ENCODE results near the gene HOATZ.

Gene HOATZ

GRCh38 chr11:111524056-111524455, 9.5 kb downstream of the HOATZ start:
- TF ChIP-seq SUZ12 (IDR thresholded peaks at IDR 0.05) (no peak), BHLHE40 (IDR thresholded peaks at IDR 0.05; ENCODE audit: borderline replicate concordance) (no peak), FOXA1 (IDR thresholded peaks at IDR 0.05) (no peak), ARNT (IDR thresholded peaks at IDR 0.05) (no peak), L3MBTL2 (conservative IDR thresholded peaks at IDR 0.05) (no peak), ZNF384 (IDR thresholded peaks at IDR 0.05) (no peak), CTBP1 (IDR thresholded peaks at IDR 0.05; ENCODE audit: borderline replicate concordance) (no peak)
- CTCF ChIA-PET = no interaction called here

DNA sequence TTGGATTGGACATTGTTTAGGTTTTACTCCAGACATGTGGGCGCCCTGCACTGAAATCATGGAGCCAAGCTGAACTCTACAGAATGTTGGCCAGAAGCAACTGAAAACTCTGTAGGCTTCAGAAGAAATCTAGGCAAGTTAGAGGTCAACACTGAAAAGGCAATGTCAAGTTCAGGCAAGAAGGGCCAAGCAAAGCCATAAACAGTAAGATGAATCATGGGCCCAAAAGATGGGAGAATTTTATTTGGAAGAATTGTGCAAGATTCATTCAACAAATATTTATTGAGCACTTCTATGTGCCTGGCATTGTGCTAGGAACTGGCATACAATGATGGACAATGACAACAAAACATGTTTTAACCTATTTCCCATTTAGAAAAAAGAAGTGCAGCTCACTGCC, 10.9 kb downstream of the HOATZ start:
- TF ChIP-seq SP1 (IDR thresholded peaks at IDR 0.05) (no peak), ARNT (IDR thresholded peaks at IDR 0.05) (no peak), SUZ12 (IDR thresholded peaks at IDR 0.05) (no peak), LEF1 (IDR thresholded peaks at IDR 0.05; ENCODE audit: borderline replicate concordance) (no peak), HDGF (IDR thresholded peaks at IDR 0.05; ENCODE audit: borderline replicate concordance) (no peak)
- CTCF ChIA-PET = no interaction called here
- POLR2A ChIA-PET = no interaction called here
- DNase-seq (ENCODE audit: extremely low spot score) = no peak

More at GRCh38 chr11:111524056-111524455, 9.5 kb downstream of the HOATZ start:
- no peak for DNase-seq (ENCODE audit: extremely low spot score)
- POLR2A ChIA-PET = no interaction called here

- ChIA-PET POLR2A (no interaction called here), CTCF (no interaction called here)
- TF ChIP-seq FOXA1 (IDR thresholded peaks at IDR 0.05) = no peak
- TF ChIP-seq BHLHE40 (IDR thresholded peaks at IDR 0.05; ENCODE audit: borderline replicate concordance) = no peak
- TF ChIP-seq FOXK2 (IDR thresholded peaks at IDR 0.05) = no peak
- no peak for TF ChIP-seq ARNT (IDR thresholded peaks at IDR 0.05)
- no peak for TF ChIP-seq L3MBTL2 (conservative IDR thresholded peaks at IDR 0.05)
- TF ChIP-seq SUZ12 (IDR thresholded peaks at IDR 0.05) = no peak
- no peak for TF ChIP-seq SP1 (IDR thresholded peaks at IDR 0.05)
- TF ChIP-seq HDGF (IDR thresholded peaks at IDR 0.05; ENCODE audit: borderline replicate concordance) = no peak
- TF ChIP-seq ZNF384 (IDR thresholded peaks at IDR 0.05) = no peak
- TF ChIP-seq TARDBP (IDR thresholded peaks at IDR 0.05) = no peak
- TF ChIP-seq LEF1 (IDR thresholded peaks at IDR 0.05; ENCODE audit: borderline replicate concordance) = no peak
- no peak for TF ChIP-seq CTBP1 (IDR thresholded peaks at IDR 0.05; ENCODE audit: borderline replicate concordance)
- no peak for DNase-seq (ENCODE audit: extremely low spot score)
Measured at GRCh38 chr11:111526501-111526900, 11.9 kb downstream of the HOATZ start.

DNA sequence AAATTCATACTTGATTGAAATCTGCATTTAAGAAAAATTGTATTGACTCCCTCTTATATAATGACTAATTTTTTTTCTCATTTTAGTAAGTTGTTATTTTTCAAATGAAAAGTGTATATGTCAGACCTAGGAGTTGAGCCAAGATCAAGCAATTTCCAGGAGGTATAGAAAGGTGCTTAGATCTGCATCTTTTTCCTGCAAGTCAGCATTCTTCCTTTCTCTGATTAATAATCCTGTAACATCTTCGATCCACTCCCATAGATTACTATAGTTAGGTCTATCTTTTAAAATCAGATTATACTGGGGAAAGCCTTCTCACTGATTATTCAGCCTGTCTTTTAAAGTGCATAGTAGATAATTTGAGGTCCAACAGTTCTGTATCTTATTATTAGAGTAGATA, 12.7 kb downstream of the HOATZ start:
- DNase-seq (ENCODE audit: extremely low spot score) = no peak
- TF ChIP-seq CTBP1 (IDR thresholded peaks at IDR 0.05; ENCODE audit: borderline replicate concordance) (no peak), LEF1 (IDR thresholded peaks at IDR 0.05; ENCODE audit: borderline replicate concordance) (no peak), SP1 (IDR thresholded peaks at IDR 0.05) (no peak), FOXA1 (IDR thresholded peaks at IDR 0.05) (no peak), HDGF (IDR thresholded peaks at IDR 0.05; ENCODE audit: borderline replicate concordance) (no peak), L3MBTL2 (conservative IDR thresholded peaks at IDR 0.05) (no peak), NFRKB (IDR thresholded peaks at IDR 0.05) (no peak), BHLHE40 (IDR thresholded peaks at IDR 0.05; ENCODE audit: borderline replicate concordance) (no peak), ARNT (IDR thresholded peaks at IDR 0.05) (no peak), SUZ12 (IDR thresholded peaks at IDR 0.05) (no peak), ZNF384 (IDR thresholded peaks at IDR 0.05) (no peak), FOXK2 (IDR thresholded peaks at IDR 0.05) (no peak), ELF4 (IDR thresholded peaks at IDR 0.05) (no peak), TARDBP (IDR thresholded peaks at IDR 0.05) (no peak), PKNOX1 (IDR thresholded peaks at IDR 0.05) (no peak), FOXM1 (IDR thresholded peaks at IDR 0.05; ENCODE audit: borderline replicate concordance) (no peak)
- ChIA-PET CTCF (no interaction called here), POLR2A (no interaction called here)

- no peak for DNase-seq (ENCODE audit: extremely low spot score)
Measured at GRCh38 chr11:111528557-111528956, 14.0 kb downstream of the HOATZ start.

DNA sequence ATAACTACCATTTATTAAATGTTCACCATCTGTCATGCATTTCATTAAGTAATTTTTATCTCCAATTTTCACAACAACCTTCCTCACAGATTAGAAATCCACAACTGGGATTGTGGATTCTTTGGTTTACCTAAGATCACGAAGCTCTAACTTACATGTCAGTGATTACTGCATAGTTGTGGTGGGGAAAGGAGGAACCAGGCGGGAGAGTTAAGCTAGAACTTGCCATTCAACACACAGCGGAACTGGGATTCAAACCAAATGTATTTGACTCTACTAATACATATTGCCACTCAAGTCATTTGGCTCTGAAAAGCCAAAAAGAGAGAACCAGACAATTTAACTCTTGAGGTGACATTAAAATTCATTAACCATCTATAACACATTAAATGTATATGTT, 15.5 kb downstream of the HOATZ start:
- ChIA-PET CTCF (no interaction called here), POLR2A (no interaction called here)
- TF ChIP-seq FOXK2 (IDR thresholded peaks at IDR 0.05) = no peak
- TF ChIP-seq FOXA1 (IDR thresholded peaks at IDR 0.05) = no peak
- no peak for TF ChIP-seq ZNF384 (IDR thresholded peaks at IDR 0.05)
- TF ChIP-seq LEF1 (IDR thresholded peaks at IDR 0.05; ENCODE audit: borderline replicate concordance) = no peak
- no peak for TF ChIP-seq TARDBP (IDR thresholded peaks at IDR 0.05)
- no peak for TF ChIP-seq NFRKB (IDR thresholded peaks at IDR 0.05)
- TF ChIP-seq ELF4 (IDR thresholded peaks at IDR 0.05) = no peak
- no peak for TF ChIP-seq FOXM1 (IDR thresholded peaks at IDR 0.05; ENCODE audit: borderline replicate concordance)
- TF ChIP-seq SP1 (IDR thresholded peaks at IDR 0.05) = no peak
- no peak for TF ChIP-seq L3MBTL2 (conservative IDR thresholded peaks at IDR 0.05)
- no peak for DNase-seq (ENCODE audit: extremely low spot score)

More at GRCh38 chr11:111528557-111528956, 14.0 kb downstream of the HOATZ start:
- CTCF ChIA-PET = no interaction called here
- POLR2A ChIA-PET = no interaction called here
- TF ChIP-seq ARNT (IDR thresholded peaks at IDR 0.05) = no peak
- no peak for TF ChIP-seq BHLHE40 (IDR thresholded peaks at IDR 0.05; ENCODE audit: borderline replicate concordance)
- no peak for TF ChIP-seq PKNOX1 (IDR thresholded peaks at IDR 0.05)
- no peak for TF ChIP-seq TARDBP (IDR thresholded peaks at IDR 0.05)
- TF ChIP-seq ZNF384 (IDR thresholded peaks at IDR 0.05) = no peak
- TF ChIP-seq ELF4 (IDR thresholded peaks at IDR 0.05) = no peak
- TF ChIP-seq L3MBTL2 (conservative IDR thresholded peaks at IDR 0.05) = no peak
- no peak for TF ChIP-seq LEF1 (IDR thresholded peaks at IDR 0.05; ENCODE audit: borderline replicate concordance)
- no peak for TF ChIP-seq FOXA1 (IDR thresholded peaks at IDR 0.05)
- TF ChIP-seq HDGF (IDR thresholded peaks at IDR 0.05; ENCODE audit: borderline replicate concordance) = no peak

DNA sequence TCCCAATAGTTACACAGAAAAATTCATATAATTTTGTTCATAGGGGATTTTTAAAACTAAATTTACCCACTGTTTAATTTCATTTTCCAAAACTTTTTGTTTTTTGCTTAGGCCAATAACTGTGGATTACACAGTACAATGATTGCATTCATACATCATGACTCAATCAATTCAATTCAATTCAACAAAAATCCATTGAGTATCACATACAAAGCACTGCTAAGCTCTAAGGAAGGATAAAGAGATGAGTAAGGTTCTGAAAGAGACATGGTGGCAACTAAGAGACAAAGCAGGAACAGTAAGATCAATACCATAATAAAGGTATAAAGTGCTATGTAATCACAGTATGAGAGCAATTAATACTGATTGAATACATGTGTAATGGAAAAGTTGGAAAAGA, 16.6 kb downstream of the HOATZ start:
- TF ChIP-seq ARNT (IDR thresholded peaks at IDR 0.05) (no peak), FOXM1 (IDR thresholded peaks at IDR 0.05; ENCODE audit: borderline replicate concordance) (no peak), CTBP1 (IDR thresholded peaks at IDR 0.05; ENCODE audit: borderline replicate concordance) (no peak), ZNF384 (IDR thresholded peaks at IDR 0.05) (no peak), BHLHE40 (IDR thresholded peaks at IDR 0.05; ENCODE audit: borderline replicate concordance) (no peak), SP1 (IDR thresholded peaks at IDR 0.05) (no peak), HDGF (IDR thresholded peaks at IDR 0.05; ENCODE audit: borderline replicate concordance) (no peak), L3MBTL2 (conservative IDR thresholded peaks at IDR 0.05) (no peak), ELF4 (IDR thresholded peaks at IDR 0.05) (no peak), PKNOX1 (IDR thresholded peaks at IDR 0.05) (no peak), LEF1 (IDR thresholded peaks at IDR 0.05; ENCODE audit: borderline replicate concordance) (no peak), NFRKB (IDR thresholded peaks at IDR 0.05) (no peak), TARDBP (IDR thresholded peaks at IDR 0.05) (no peak), FOXK2 (IDR thresholded peaks at IDR 0.05) (no peak), SUZ12 (IDR thresholded peaks at IDR 0.05) (no peak), FOXA1 (IDR thresholded peaks at IDR 0.05) (no peak)
- DNase-seq (ENCODE audit: extremely low spot score) = no peak
- POLR2A ChIA-PET = interaction anchor here (0.6 kb wide), 1 partner anchor 9 kb away, joined by 3 read pairs; no protein-coding TSS in a partner anchor
- CTCF ChIA-PET = no interaction called here

Measured in HEK293T (cell line).